Measurements from ENCODE around the gene MMP25. TPM values are rescaled to one million over a fixed set of nuclear protein-coding genes. Genes with fewer than 3 reads are reported as not detected.

Gene MMP25
- total and polyA plus RNA-seq, 2 experiments from 2014 or later = 6.3 TPM; not detected in 1

DNA sequence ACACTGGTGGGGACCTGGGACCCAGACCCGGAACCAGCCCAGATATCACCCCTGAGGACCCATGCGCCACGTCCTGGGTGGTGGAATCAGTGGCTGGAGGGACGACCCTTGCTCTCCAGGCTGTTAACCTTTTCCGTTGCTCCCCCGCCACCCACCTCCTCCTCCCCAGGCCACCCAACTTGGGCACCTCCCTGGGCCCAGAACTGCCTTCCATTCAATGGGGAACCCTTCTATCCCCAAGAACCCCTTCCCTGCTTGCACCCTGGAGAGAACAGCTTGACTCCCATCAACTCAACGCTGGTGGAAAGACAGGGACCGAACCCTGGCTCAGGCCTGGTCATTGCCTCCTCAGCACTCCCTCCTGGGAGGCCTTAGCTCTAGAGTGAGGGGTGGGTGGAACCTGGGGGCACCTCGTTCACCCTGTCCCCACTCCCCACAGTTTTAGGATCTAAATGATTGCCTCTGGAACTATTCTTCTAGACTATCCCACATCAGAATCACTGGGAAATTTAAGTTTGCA, 13.4 kb downstream of the MMP25 start:
- no peaks in the 10 kb centered on the region for H4K20me1 ChIP-seq (ENCODE audit: insufficient read depth, poor library complexity, severe bottlenecking)
- no peaks in the 10 kb centered on the region for H3K27me3 ChIP-seq
- TF ChIP-seq EZH2phosphoT487 (IDR thresholded peaks at IDR 0.05; ENCODE audit: low read depth, severe bottlenecking, unreplicated experiment) = no peak
- peak overlapping the region; percentile 54 for H2AFZ ChIP-seq
- peak overlapping the region; percentile 87 for H3K27ac ChIP-seq
- DNase-seq (ENCODE audit: low spot score) = no peak
- H3K9me2 ChIP-seq (replicated peaks; ENCODE audit: insufficient read depth) = no peaks in the 10 kb centered on the region
- H3K9me3 ChIP-seq (ENCODE audit: low read depth) = no peaks in the 10 kb centered on the region
- no peaks in the 10 kb centered on the region for H3K36me3 ChIP-seq (replicated peaks; ENCODE audit: insufficient read depth, low read depth)
- H3K4me2 ChIP-seq = peak overlapping the region; percentile 99
- 89% methylated on average over 3 of the region's 9 CpGs for WGBS (ENCODE audit: low lambda C conversion rate, missing lambda C conversion rate)
- no peak overlapping the region for H3K4me3 ChIP-seq
- peaks cover 12% of the 10 kb centered on the region for H3K4me1 ChIP-seq (ENCODE audit: insufficient read depth)
- no peaks in the 10 kb centered on the region for H3K79me2 ChIP-seq

DNA sequence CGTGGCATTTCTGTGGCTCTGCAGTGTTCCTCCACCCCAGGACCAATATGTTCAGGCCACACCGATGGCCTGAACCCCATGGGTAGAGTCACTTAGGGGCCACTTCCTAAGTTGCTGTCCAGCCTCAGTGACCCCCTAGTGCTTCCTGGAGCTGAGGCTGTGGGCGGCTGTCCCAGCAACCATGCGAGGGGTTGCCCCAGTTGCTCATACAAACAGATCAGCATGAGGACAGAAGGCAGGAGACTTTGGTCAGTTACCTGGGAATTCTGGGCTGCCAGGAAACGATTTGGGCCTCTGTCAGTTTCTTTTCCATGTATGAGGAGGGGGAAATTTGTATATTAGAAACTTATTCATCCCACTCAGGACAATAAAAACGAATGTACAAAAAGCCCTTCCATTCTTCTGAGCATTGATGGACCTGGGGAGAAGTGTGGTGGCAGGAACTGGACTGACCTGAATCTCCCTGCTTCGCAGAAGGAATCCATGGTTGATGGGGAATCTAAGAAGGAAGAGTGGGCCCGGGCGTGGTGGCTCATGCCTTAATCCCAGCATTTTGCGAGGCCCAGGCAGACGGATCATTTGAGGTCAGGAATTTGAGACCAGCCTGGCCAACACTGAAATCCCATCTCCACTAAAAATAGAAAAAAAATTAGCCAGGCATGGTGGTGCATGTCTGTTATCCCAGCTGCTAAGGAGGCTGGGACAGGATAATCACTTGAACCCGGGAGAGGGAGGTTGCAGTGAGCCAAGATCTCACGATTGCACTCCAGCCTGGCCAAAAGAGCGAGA, 14.2 kb downstream of the MMP25 start:
- no peaks in the 10 kb centered on the region for H4K20me1 ChIP-seq (ENCODE audit: insufficient read depth, poor library complexity, severe bottlenecking)
- H3K4me2 ChIP-seq = no peak overlapping the region
- peak overlapping the region; percentile 87 for H3K27ac ChIP-seq
- no peak overlapping the region for H2AFZ ChIP-seq
- no peak overlapping the region for H3K4me3 ChIP-seq
- no peaks in the 10 kb centered on the region for H3K9me3 ChIP-seq (ENCODE audit: low read depth)
- no peak for DNase-seq (ENCODE audit: low spot score)
- no peak for TF ChIP-seq EZH2 (IDR thresholded peaks at IDR 0.05; ENCODE audit: borderline replicate concordance)
- TF ChIP-seq, protein P1, sequence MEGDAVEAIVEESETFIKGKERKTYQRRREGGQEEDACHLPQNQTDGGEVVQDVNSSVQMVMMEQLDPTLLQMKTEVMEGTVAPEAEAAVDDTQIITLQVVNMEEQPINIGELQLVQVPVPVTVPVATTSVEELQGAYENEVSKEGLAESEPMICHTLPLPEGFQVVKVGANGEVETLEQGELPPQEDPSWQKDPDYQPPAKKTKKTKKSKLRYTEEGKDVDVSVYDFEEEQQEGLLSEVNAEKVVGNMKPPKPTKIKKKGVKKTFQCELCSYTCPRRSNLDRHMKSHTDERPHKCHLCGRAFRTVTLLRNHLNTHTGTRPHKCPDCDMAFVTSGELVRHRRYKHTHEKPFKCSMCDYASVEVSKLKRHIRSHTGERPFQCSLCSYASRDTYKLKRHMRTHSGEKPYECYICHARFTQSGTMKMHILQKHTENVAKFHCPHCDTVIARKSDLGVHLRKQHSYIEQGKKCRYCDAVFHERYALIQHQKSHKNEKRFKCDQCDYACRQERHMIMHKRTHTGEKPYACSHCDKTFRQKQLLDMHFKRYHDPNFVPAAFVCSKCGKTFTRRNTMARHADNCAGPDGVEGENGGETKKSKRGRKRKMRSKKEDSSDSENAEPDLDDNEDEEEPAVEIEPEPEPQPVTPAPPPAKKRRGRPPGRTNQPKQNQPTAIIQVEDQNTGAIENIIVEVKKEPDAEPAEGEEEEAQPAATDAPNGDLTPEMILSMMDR (IDR thresholded peaks at IDR 0.05; ENCODE audit: poor library complexity) = no peak
- TF ChIP-seq EZH2phosphoT487 (IDR thresholded peaks at IDR 0.05; ENCODE audit: low read depth, severe bottlenecking, unreplicated experiment) = no peak
- 78% methylated on average over 14 of the region's 14 CpGs for WGBS (ENCODE audit: low lambda C conversion rate, missing lambda C conversion rate)
- H3K27me3 ChIP-seq = no peaks in the 10 kb centered on the region
- no peaks in the 10 kb centered on the region for H3K9me2 ChIP-seq (replicated peaks; ENCODE audit: insufficient read depth)
- H3K79me2 ChIP-seq = no peaks in the 10 kb centered on the region
- H3K36me3 ChIP-seq (replicated peaks; ENCODE audit: insufficient read depth, low read depth) = no peaks in the 10 kb centered on the region
- H3K4me1 ChIP-seq (ENCODE audit: insufficient read depth) = peaks cover 15% of the 10 kb centered on the region

GRCh38 chr16:3062553-3062952, 16.2 kb downstream of the MMP25 start:
- Histone ChIP-seq H3K4me2 (no peak overlapping the region), H3K9me3 (ENCODE audit: low read depth) (no peaks in the 10 kb centered on the region), H3K27ac (peak overlapping the region; percentile 48), H3K27me3 (no peaks in the 10 kb centered on the region), H4K20me1 (ENCODE audit: insufficient read depth, poor library complexity, severe bottlenecking) (no peaks in the 10 kb centered on the region), H3K36me3 (replicated peaks; ENCODE audit: insufficient read depth, low read depth) (no peaks in the 10 kb centered on the region), H3K9me2 (replicated peaks; ENCODE audit: insufficient read depth) (no peaks in the 10 kb centered on the region), H2AFZ (no peak overlapping the region), H3K4me3 (no peak overlapping the region), H3K79me2 (no peaks in the 10 kb centered on the region), H3K4me1 (ENCODE audit: insufficient read depth) (peaks cover 15% of the 10 kb centered on the region)
- 93% methylated on average over 6 of the region's 6 CpGs for WGBS (ENCODE audit: low lambda C conversion rate, missing lambda C conversion rate)
- TF ChIP-seq, protein P1 (IDR thresholded peaks at IDR 0.05; ENCODE audit: poor library complexity) = no peak
- TF ChIP-seq EZH2phosphoT487 (IDR thresholded peaks at IDR 0.05; ENCODE audit: low read depth, severe bottlenecking, unreplicated experiment) (no peak), EZH2 (IDR thresholded peaks at IDR 0.05; ENCODE audit: borderline replicate concordance) (no peak)
- no peak for DNase-seq (ENCODE audit: low spot score)

- WGBS (ENCODE audit: low lambda C conversion rate, missing lambda C conversion rate) = 95% methylated on average over 8 of the region's 8 CpGs
- no peaks in the 10 kb centered on the region for H3K36me3 ChIP-seq (replicated peaks; ENCODE audit: insufficient read depth, low read depth)
- DNase-seq (ENCODE audit: low spot score) = no peak
- no peaks in the 10 kb centered on the region for H3K27me3 ChIP-seq
- no peaks in the 10 kb centered on the region for H3K9me3 ChIP-seq (ENCODE audit: low read depth)
- H3K4me3 ChIP-seq = no peak overlapping the region
- TF ChIP-seq, protein P1 (IDR thresholded peaks at IDR 0.05; ENCODE audit: poor library complexity) = no peak
- TF ChIP-seq EZH2 (IDR thresholded peaks at IDR 0.05; ENCODE audit: borderline replicate concordance) = no peak
- TF ChIP-seq EZH2phosphoT487 (IDR thresholded peaks at IDR 0.05; ENCODE audit: low read depth, severe bottlenecking, unreplicated experiment) = no peak
- no peaks in the 10 kb centered on the region for H4K20me1 ChIP-seq (ENCODE audit: insufficient read depth, poor library complexity, severe bottlenecking)
- H2AFZ ChIP-seq = no peak overlapping the region
- H3K4me1 ChIP-seq (ENCODE audit: insufficient read depth) = peaks cover 12% of the 10 kb centered on the region
- no peak overlapping the region for H3K4me2 ChIP-seq
- no peaks in the 10 kb centered on the region for H3K9me2 ChIP-seq (replicated peaks; ENCODE audit: insufficient read depth)
- no peaks in the 10 kb centered on the region for H3K79me2 ChIP-seq
- H3K27ac ChIP-seq = peak overlapping the region; percentile 89
These were observed 17.4 kb downstream of the MMP25 start for GRCh38 chr16:3063625-3064386.

All from hepatocyte (in vitro differentiated cells).